ENCODE data around the gene MRPL33.

Gene MRPL33

DNA sequence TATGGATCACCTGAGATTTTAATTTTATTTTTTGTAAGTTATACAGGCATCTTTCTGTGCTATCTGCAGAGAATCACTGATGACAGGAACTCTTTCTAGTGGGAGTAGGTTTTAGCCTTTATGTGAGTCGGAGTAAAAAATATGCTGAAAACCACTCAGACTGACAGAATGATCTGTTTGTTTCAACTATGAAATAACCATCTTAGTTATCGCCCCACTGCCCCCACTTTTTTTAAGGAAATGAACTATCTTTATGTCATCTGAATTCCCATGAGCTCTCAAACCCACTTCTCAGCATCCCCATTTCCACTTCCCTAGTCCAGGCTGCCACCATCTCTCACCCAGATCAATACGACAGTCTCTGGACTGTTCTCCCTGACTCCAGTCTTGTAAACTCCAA lies 38.9 kb downstream of the MRPL33 start:
- DNase-seq = peak in 1 of 2 donors; percentile 20

- no peak for DNase-seq
Measured at GRCh38 chr2:27811768-27812167, 40.2 kb downstream of the MRPL33 start.

- peak; percentile 40 to 42 for DNase-seq
Measured at GRCh38 chr2:27814758-27815157, 43.2 kb downstream of the MRPL33 start.

GRCh38 chr2:27815860-27816438 lies 44.4 kb downstream of the MRPL33 start:
- DNase-seq = no peak

GRCh38 chr2:27822049-27822448 lies 50.5 kb downstream of the MRPL33 start:
- no peak for DNase-seq

- DNase-seq = no peak
Measured at GRCh38 chr2:27823135-27823534, 51.6 kb downstream of the MRPL33 start.

GRCh38 chr2:27823569-27823968 lies 52.0 kb downstream of the MRPL33 start:
- DNase-seq = no peak

DNA sequence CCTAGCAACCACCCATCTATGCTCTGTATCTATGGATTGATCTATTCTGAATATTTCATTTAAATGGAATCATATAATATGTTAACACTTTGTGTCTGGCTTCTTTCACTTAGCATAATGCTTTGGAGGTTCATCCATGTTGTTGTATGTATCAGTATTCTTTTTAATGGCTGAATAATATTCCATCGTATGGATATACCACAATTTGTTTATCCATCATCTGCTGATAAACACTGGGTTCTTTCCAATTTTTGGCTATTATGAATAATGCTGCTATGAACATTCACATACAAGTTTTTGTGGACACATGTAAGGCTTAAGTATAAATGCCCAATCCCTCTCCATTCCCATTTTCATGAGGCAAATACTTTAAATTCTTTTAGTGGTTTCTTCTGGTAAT lies 52.9 kb downstream of the MRPL33 start:
- DNase-seq = no peak

DNA sequence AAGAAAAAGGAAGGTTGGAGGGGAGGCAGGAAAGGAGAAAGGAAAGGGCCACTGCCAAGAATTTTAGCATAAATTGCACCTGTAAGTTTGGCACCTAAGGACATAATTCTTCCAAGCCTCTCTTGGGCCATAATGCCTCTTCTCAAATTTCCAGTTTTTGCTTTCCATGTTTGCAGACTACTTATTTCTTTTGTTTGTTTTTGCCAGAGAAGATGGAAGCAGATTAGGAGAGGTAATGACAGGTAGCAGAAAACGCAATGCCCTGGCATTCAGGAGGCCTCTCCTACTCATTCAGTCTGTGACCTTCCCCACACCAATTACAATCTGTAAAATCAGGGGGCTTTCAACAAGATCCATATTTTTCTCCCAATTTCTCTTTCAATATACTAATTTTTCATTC lies 56.8 kb downstream of the MRPL33 start:
- DNase-seq = no peak
